Neuronal stem cell (in vitro differentiated cells): ENCODE measurements around the gene SLC22A16.
"Not testable (repeated sequence)": the region's sequence is repeated elsewhere in the genome, so short reads cannot be mapped to it uniquely, and the experiment has no call there.

Experiments used
- DNase-seq: peaks from one replicate; pipeline ENCODE4 v3.0.0-alpha.2; 2013; ENCODE audit warnings: low spot score
- H2AFZ ChIP-seq: one replicate; pipeline ENCODE4 v1.6.1; 2013; ENCODE audit warnings: mild to moderate bottlenecking, low read length, inconsistent platforms
- H2AK5ac ChIP-seq: 2 replicates; pipeline ENCODE4 v1.6.1; 2013; ENCODE audit warnings: low read depth, mild to moderate bottlenecking, inconsistent platforms, low read length, moderate library complexity, mixed read lengths
- H2BK120ac ChIP-seq: 2 replicates; pipeline ENCODE4 v1.6.1; 2013; ENCODE audit warnings: low read depth, mild to moderate bottlenecking, inconsistent platforms, low read length, moderate library complexity, mixed read lengths
- H2BK12ac ChIP-seq: one replicate; pipeline ENCODE4 v1.6.1; 2013; ENCODE audit warnings: low read length, inconsistent platforms
- H2BK15ac ChIP-seq: 2 replicates; pipeline ENCODE4 v1.6.1; 2013; ENCODE audit warnings: mild to moderate bottlenecking, low read length, inconsistent platforms, mixed read lengths
- H2BK5ac ChIP-seq: one replicate; pipeline ENCODE4 v1.6.1; 2013; ENCODE audit warnings: inconsistent platforms, mild to moderate bottlenecking, low read length, moderate library complexity
- H3K14ac ChIP-seq: one replicate; pipeline ENCODE4 v1.6.1; 2013; ENCODE audit warnings: low read length, inconsistent platforms
- H3K18ac ChIP-seq: 2 replicates; pipeline ENCODE4 v1.6.1; 2013; ENCODE audit warnings: low read length, inconsistent platforms
- H3K23ac ChIP-seq: 2 replicates; pipeline ENCODE4 v1.6.1; 2013; ENCODE audit warnings: low read depth, mild to moderate bottlenecking, mixed read lengths, low read length, inconsistent platforms; ENCODE audit not compliant: poor library complexity
- H3K27ac ChIP-seq: replicated peaks from 3 replicates; pipeline ENCODE4 v1.5.1; 2013; ENCODE audit warnings: low read length, inconsistent platforms
- H3K27me3 ChIP-seq, 3 experiments: 2 replicates each; pipeline ENCODE4 v1.6.1; 2013; ENCODE audit warnings: low read length in 3 of 3, mild to moderate bottlenecking in 2 of 3, inconsistent platforms in 1 of 3, low read depth in 1 of 3, mixed read lengths in 1 of 3, moderate library complexity in 1 of 3; ENCODE audit not compliant: control insufficient read depth in 3 of 3, insufficient read depth in 3 of 3
- H3K36me3 ChIP-seq, 2 donors: replicated peaks in 1 of 2; 2 replicates each; pipeline ENCODE4 v1.6.1; 2013; ENCODE audit warnings: low read length in 2 of 2; ENCODE audit not compliant: control insufficient read depth in 2 of 2, insufficient read depth in 2 of 2
- H3K4ac ChIP-seq: 2 replicates; pipeline ENCODE4 v1.6.1; 2013; ENCODE audit warnings: inconsistent platforms, mild to moderate bottlenecking, low read length, moderate library complexity
- H3K4me1 ChIP-seq, 2 donors: 1 replicate in 1 of 2; 2 replicates in 1 of 2; pipeline ENCODE4 v1.6.1; 2013; ENCODE audit warnings: low read length in 2 of 2, low read depth in 1 of 2; ENCODE audit not compliant: control insufficient read depth in 2 of 2, insufficient read depth in 1 of 2
- H3K4me2 ChIP-seq: one replicate; pipeline ENCODE4 v1.6.1; 2013; ENCODE audit warnings: mild to moderate bottlenecking, low read length, inconsistent platforms; ENCODE audit not compliant: insufficient read depth, poor library complexity, severe bottlenecking
- H3K4me3 ChIP-seq, 2 donors: 2 replicates each; pipeline ENCODE4 v1.5.1; 2013; ENCODE audit warnings: low read length in 2 of 2, mild to moderate bottlenecking in 2 of 2, inconsistent platforms in 1 of 2, moderate library complexity in 1 of 2
- H3K79me1 ChIP-seq: one replicate; pipeline ENCODE4 v1.6.1; 2013; ENCODE audit warnings: low read depth, mild to moderate bottlenecking, inconsistent platforms, low read length, moderate library complexity
- H3K9ac ChIP-seq: one replicate; pipeline ENCODE4 v1.6.1; 2013; ENCODE audit warnings: mild to moderate bottlenecking, low read depth, low read length, inconsistent platforms; ENCODE audit not compliant: poor library complexity
- H3K9me3 ChIP-seq, 2 donors: replicated peaks in 1 of 2; 2 replicates each; pipeline versions ENCODE3 to v1.6.1; 2013; ENCODE audit warnings: low read length in 2 of 2, mild to moderate bottlenecking in 2 of 2, inconsistent platforms in 1 of 2, low read depth in 1 of 2, mixed read lengths in 1 of 2, moderate library complexity in 1 of 2; ENCODE audit not compliant: control insufficient read depth in 2 of 2, insufficient read depth in 1 of 2
- H4K8ac ChIP-seq: one replicate; pipeline ENCODE4 v1.6.1; 2013; ENCODE audit warnings: low read depth, mild to moderate bottlenecking, inconsistent platforms, low read length, moderate library complexity
- H4K91ac ChIP-seq: one replicate; pipeline ENCODE4 v1.6.1; 2013; ENCODE audit warnings: low read length, low read depth, mild to moderate bottlenecking, inconsistent platforms; ENCODE audit not compliant: poor library complexity
- WGBS, 2 donors: extraction: QIAGEN DNeasy Blood & Tissue Kit; methylation state at CpG; one replicate each; pipeline ENCODE4 v1.1.7; 2013; ENCODE audit warnings: missing lambda C conversion rate in 2 of 2, mixed read lengths in 1 of 2; ENCODE audit not compliant: insufficient read length in 2 of 2, insufficient replicate concordance in 1 of 2; ENCODE audit errors: extremely low coverage in 2 of 2; 5-methylcytosine and 5-hydroxymethylcytosine counted together

The SLC22A16 gene

GRCh38 chr6:110491299-110491643, 14.9 kb upstream of the SLC22A16 start:
- H2BK15ac ChIP-seq, result no peak overlapping the region

DNA sequence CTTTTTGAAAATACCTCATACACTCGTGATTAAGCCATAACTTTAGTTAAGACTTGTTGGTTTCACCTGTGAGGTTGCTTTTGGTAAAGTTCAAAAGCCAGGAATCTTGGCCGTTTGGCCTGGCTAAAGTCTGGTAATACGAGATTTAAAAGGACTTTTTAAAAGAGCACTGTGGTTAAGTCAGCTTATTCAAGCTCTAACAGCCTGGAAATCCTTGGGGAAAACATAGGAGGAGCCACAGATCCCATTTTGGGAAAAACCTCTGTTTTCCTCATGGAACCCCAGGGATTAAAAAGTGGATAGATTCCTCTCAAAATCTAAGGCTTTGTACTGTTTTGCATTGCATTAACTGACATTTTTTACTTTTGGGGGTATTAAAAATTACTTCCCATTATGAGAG, 13.7 kb upstream of the SLC22A16 start:
- no peak overlapping the region for H3K4ac ChIP-seq
- H3K36me3 ChIP-seq, result no peaks in the 10 kb centered on the region
- H3K4me1 ChIP-seq, result peaks cover 0 to 2% of the 10 kb centered on the region in 2 donors
- H2BK12ac ChIP-seq, result no peak overlapping the region
- H3K4me3 ChIP-seq, result no peak overlapping the region
- DNase-seq, result no peak
- no peak overlapping the region for H2AK5ac ChIP-seq
- no peak overlapping the region for H3K14ac ChIP-seq
- WGBS, 2 donors, result no CpG with 5 or more reads among the region's 3 CpGs
- H2BK120ac ChIP-seq, result no peak overlapping the region
- H3K18ac ChIP-seq, result no peak overlapping the region
- no peaks in the 10 kb centered on the region for H3K79me1 ChIP-seq
- H2AFZ ChIP-seq, result no peak overlapping the region
- H2BK15ac ChIP-seq, result no peak overlapping the region
- no peak overlapping the region for H3K9ac ChIP-seq
- H2BK5ac ChIP-seq, result no peak overlapping the region
- no peak overlapping the region for H3K27ac ChIP-seq
- no peak overlapping the region for H3K4me2 ChIP-seq
- H3K27me3 ChIP-seq, result no peaks in the 10 kb centered on the region
- no peak overlapping the region for H3K23ac ChIP-seq
- H3K9me3 ChIP-seq, result no peaks in the 10 kb centered on the region
- no peak overlapping the region for H4K8ac ChIP-seq
- H4K91ac ChIP-seq, result no peak overlapping the region

More at GRCh38 chr6:110491299-110491643, 14.9 kb upstream of the SLC22A16 start:
- H3K14ac ChIP-seq, result no peak overlapping the region
- H3K4me1 ChIP-seq, result peaks cover 0 to 5% of the 10 kb centered on the region in 2 donors
- no peaks in the 10 kb centered on the region for H3K9me3 ChIP-seq
- no peaks in the 10 kb centered on the region for H3K36me3 ChIP-seq
- H3K79me1 ChIP-seq, result no peaks in the 10 kb centered on the region
- H3K23ac ChIP-seq, result no peak overlapping the region
- no peak overlapping the region for H3K27ac ChIP-seq
- H2BK5ac ChIP-seq, result no peak overlapping the region
- H4K8ac ChIP-seq, result no peak overlapping the region
- H3K4me2 ChIP-seq, result no peak overlapping the region
- no peak overlapping the region for H3K4me3 ChIP-seq
- no CpG with 5 or more reads among the region's 3 CpGs for WGBS, 2 donors
- DNase-seq, result no peak
- H2BK120ac ChIP-seq, result no peak overlapping the region
- H2AK5ac ChIP-seq, result no peak overlapping the region
- no peak overlapping the region for H4K91ac ChIP-seq
- H3K27me3 ChIP-seq, result no peaks in the 10 kb centered on the region
- no peak overlapping the region for H3K4ac ChIP-seq
- no peak overlapping the region for H3K9ac ChIP-seq
- no peak overlapping the region for H2BK12ac ChIP-seq
- no peak overlapping the region for H3K18ac ChIP-seq
- no peak overlapping the region for H2AFZ ChIP-seq

GRCh38 chr6:110488606-110489190, 12.3 kb upstream of the SLC22A16 start:
- no peak overlapping the region for H2BK15ac ChIP-seq
- H2AFZ ChIP-seq, result no peak overlapping the region
- no peak overlapping the region for H2AK5ac ChIP-seq
- no peak overlapping the region for H4K91ac ChIP-seq
- H3K79me1 ChIP-seq, result no peaks in the 10 kb centered on the region
- H3K4me1 ChIP-seq, result peaks cover 0 to 2% of the 10 kb centered on the region in 2 donors
- no peak overlapping the region for H3K18ac ChIP-seq
- no peak for DNase-seq
- no peak overlapping the region for H2BK120ac ChIP-seq
- no peak overlapping the region for H3K4me2 ChIP-seq
- H3K9me3 ChIP-seq, result no peaks in the 10 kb centered on the region
- no peaks in the 10 kb centered on the region for H3K36me3 ChIP-seq
- H2BK5ac ChIP-seq, result no peak overlapping the region
- no peak overlapping the region for H2BK12ac ChIP-seq
- H3K4me3 ChIP-seq, result no peak overlapping the region
- no peak overlapping the region for H4K8ac ChIP-seq
- no peak overlapping the region for H3K9ac ChIP-seq
- H3K14ac ChIP-seq, result no peak overlapping the region
- no peak overlapping the region for H3K4ac ChIP-seq
- no peaks in the 10 kb centered on the region for H3K27me3 ChIP-seq
- WGBS, 2 donors, result no CpG with 5 or more reads among the region's 6 CpGs
- no peak overlapping the region for H3K27ac ChIP-seq
- H3K23ac ChIP-seq, result no peak overlapping the region

DNA sequence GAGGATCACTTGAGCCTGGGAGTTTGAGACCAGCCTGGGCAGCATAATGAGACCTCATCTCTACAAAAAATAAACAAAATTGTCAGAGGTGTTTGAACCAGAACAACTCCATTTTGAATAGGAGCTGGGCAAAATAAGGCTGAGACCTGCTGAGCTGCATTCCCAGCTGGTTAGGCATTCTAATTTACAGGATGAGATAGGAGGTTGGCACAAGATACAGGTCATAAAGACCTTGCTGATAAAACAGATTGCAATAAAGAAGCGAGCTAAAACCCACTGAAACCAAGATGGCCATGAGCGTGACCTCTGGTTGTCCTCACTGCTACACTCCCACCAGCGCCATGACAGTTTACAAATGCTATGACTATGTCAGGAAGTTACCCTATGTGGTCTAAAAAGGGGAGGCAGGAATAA, 11.6 kb upstream of the SLC22A16 start:
- H4K91ac ChIP-seq, H3K27me3 ChIP-seq, H3K18ac ChIP-seq, H3K36me3 ChIP-seq, H3K27ac ChIP-seq, H3K14ac ChIP-seq, H4K8ac ChIP-seq, H3K4me2 ChIP-seq, H2BK15ac ChIP-seq, H3K79me1 ChIP-seq, H2BK5ac ChIP-seq, H3K23ac ChIP-seq, H2BK120ac ChIP-seq, H2BK12ac ChIP-seq, H2AFZ ChIP-seq, H3K4ac ChIP-seq, H3K4me3 ChIP-seq, DNase-seq, H3K4me1 ChIP-seq, H2AK5ac ChIP-seq, H3K9me3 ChIP-seq, H3K9ac ChIP-seq: not testable (repeated sequence)
- WGBS, 2 donors, result no CpG with 5 or more reads among the region's 3 CpGs
